ENCODE data around the gene LRSAM1.

- TF ChIP-seq CTCF (IDR thresholded peaks at IDR 0.05; ENCODE audit: low read depth, low read length): no peak
- no peak for TF ChIP-seq MAX (IDR thresholded peaks at IDR 0.05; ENCODE audit: low read depth, low read length)
- no peak for TF ChIP-seq POLR2A (IDR thresholded peaks at IDR 0.05; ENCODE audit: extremely low read depth, insufficient read length)
- no peak for TF ChIP-seq MYC (IDR thresholded peaks at IDR 0.05; ENCODE audit: low read depth, low read length)
These were observed 75.6 kb downstream of the LRSAM1 start for GRCh38 chr9:127526655-127527559.

Measured in NB4 (cell line).